ENCODE measurements around the gene MUC2.

GRCh38 chr11:1116666-1117390 is 42.2 kb downstream of the MUC2 start:
- TF ChIP-seq CTCF (conservative IDR thresholded peaks at IDR 0.05; ENCODE audit: low read depth, low read length): no peak
- no peak for TF ChIP-seq EZH2 (IDR thresholded peaks at IDR 0.05; ENCODE audit: low read length, unreplicated experiment)
- TF ChIP-seq EZH2phosphoT487 (IDR thresholded peaks at IDR 0.05; ENCODE audit: borderline replicate concordance, low read length): no peak

All from PC-3 (cell line).